GM19023 (cell line): Measurements from ENCODE around the gene MFAP5.
"Not testable (repeated sequence)": the region's sequence is repeated elsewhere in the genome, so short reads cannot be mapped to it uniquely, and the experiment has no call there.

Experiments
- ATAC-seq: cut with Tn5 transposase; IDR thresholded peaks from one replicate; pipeline ENCODE4 v1.9.1; 2021; ENCODE audit warnings: mild to moderate bottlenecking, moderate library complexity; ENCODE audit not compliant: unreplicated experiment

The MFAP5 gene

DNA sequence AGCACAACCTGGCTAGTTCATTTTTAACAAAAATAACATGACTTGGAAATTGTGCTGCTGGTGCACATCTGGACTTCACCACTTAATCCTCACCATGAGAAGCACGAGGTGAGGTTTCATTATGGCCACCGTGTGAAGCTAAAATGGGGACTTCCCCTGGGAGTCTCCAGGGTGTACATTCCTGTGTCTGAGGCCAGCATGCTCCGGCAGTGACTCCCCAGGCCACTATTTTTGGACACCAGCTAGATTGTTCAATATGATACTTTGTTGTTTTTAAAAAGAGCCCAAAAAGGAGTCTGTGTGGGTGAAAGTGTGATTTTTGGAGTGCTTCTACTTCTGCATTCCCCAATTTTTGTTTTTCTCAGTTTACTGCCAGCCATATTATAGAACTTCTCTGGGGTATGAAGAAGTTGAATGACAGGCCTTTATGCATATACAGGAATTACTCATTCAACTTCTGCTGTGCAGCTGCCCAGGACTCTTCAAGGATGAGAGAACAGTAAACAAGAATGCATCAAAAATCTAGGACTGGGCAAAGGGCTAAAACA is 33.1 kb downstream of the MFAP5 start:
- ATAC-seq: peak; percentile 97

DNA sequence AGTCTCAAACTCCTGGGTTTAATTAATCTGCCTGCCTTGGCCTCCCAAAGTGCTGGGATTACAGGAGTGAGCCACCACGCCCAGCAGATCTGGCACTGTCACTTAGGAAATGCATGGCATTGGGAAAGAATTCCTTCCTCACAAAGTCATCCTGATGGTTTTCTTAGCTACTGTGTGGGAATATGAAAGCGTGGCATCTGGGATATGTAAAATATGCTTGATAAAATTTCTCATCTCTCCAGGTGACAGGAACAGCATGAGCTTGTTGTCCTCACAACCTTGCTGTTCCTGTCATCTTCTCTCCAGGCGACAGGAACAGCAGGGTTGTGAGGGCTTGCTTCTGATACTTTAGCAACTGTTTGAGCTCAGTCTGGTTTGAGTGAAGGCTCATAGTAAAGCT is 33.9 kb downstream of the MFAP5 start:
- ATAC-seq: no peak

DNA sequence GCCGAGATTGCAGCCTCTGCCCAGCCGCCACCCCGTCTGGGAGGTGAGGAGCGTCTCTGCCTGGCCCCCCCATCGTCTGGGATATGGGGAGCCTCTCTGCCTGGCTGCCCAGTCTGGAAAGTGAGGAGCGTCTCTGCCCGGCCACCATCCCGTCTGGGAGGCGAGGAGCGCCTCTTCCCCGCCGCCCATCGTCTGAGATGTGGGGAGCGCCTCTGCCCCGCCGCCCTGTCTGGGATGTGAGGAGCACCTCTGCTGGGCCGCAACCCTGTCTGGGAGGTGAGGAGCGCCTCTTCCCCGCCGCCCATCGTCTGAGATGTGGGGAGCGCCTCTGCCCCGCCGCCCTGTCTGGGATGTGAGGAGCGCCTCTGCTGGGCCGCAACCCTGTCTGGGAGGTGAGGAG is 37.9 kb downstream of the MFAP5 start:
- ATAC-seq: not testable (repeated sequence)

DNA sequence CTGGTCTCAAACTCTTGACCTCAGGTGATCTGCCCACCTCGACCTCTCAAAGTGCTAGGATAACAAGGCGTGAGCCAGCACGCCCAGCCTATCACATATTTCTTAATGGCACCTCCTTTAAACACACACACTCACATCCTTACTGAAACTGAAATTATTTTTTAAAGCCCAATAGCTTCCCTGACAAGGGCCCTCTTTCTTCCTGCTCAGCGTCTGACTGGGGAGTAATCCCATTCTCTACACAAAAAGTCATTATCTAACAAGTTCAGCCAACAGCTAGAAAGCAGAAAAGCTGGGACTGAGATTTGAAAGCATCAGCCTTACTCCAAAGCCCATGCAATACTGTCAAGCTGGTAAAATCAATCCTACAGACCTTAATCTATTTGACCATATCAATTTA is 40.0 kb downstream of the MFAP5 start:
- ATAC-seq: no peak

DNA sequence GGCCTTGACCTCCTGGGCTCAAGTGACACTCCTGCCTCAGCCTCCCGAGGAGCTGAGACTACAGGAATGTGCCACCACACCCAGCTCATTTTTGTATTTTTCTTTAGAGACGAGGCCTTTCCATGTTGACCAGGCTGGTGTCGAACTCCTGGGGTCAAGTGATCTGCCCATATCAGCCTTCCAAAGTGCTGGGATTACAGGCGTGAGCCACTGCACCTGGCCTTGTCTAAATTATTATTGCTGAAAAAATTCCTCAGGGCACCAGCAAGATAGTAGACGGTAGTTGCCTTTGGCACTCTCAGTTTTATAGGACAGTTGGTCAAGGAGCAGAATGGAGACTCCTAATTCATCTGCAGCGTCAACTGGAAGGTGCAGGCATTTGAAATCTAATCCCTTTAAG is 47.4 kb downstream of the MFAP5 start:
- no peak for ATAC-seq

DNA sequence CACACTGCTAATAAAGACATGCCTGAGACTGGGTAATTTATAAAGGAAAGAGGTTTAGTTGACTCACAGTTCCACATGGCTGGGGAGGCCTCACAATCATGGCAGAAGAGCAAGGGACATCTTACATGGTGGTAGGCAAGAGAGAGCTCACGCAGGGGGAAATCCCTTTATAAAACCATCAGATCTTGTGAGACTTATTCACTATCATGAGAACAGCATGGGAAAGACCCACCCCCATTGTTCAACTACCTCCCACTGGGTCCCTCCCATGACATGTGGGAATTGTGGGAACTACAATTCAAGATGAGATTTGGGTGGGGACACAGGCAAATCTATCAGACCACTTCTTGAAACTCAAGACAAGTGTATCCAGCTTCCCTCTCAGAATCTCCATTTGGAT is 48.7 kb downstream of the MFAP5 start:
- not testable (repeated sequence) for ATAC-seq

DNA sequence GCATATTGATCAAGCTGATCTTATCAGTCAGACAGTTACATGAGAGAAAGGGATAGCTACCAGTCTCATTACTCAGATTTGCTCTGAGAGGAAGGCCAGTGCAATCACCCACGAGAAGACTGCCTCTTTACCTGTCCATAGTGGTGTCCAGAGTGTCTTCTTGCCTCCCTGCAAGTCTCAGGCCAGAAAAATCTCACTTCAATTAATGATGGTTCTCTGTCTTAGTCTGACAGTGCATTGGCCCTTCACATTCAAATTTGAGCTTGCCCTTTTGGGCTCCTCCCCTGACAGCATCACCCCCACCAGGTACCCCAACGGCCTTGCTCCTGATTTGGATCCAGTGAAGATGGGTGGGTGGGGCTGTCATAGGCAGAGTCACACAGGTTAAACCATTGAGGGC is 50.0 kb downstream of the MFAP5 start, which contains the start of gene AICDA:
Gene AICDA (minus strand): TSS at position 231 of the 400 bp plus-strand sequence. CDS start 92 bp downstream, at position 139.
- ATAC-seq: peak; percentile 36

DNA sequence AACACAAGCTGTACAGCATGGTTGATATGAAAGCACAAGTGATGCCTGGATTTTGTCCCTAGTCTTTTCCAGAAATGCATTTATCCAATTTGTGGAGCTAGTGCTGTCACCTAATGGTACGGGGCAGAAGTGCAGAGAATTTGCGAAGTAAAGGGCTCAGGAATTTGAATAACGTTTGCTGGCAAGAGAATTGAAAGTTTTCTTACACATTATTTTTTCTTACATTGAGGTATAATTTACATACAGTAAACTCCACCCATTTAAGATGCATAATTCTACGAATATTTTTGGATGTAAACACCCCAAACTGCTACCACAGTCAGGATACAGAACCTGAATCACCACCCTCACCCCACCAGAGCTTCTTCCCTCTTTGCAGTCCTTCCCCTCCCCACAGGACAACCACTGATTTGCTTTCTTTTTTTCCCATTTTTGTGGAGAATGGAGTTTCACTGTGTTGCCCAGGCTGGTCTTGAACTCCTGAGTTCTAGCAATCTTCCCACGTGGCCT is 53.5 kb downstream of the MFAP5 start:
- ATAC-seq: no peak

DNA sequence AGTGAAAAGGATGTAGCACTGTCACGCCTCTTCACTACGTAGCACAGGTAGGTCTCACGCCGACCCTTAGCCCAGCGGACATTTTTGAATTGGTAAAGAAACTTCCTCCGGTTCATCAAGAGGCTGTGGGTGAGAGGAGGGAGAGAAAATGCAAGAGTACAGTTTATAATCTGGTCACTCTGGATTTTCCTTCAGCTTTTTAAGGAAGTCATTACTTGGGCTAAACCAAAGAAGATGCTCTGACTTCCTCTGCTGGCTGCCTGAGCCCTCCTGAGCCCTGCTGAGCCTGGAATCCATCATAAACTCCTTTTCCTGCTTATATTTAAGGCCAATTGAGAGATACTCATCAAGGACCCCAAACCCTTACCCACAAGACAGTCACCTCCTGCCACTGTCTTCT is 55.7 kb downstream of the MFAP5 start:
- ATAC-seq: no peak

DNA sequence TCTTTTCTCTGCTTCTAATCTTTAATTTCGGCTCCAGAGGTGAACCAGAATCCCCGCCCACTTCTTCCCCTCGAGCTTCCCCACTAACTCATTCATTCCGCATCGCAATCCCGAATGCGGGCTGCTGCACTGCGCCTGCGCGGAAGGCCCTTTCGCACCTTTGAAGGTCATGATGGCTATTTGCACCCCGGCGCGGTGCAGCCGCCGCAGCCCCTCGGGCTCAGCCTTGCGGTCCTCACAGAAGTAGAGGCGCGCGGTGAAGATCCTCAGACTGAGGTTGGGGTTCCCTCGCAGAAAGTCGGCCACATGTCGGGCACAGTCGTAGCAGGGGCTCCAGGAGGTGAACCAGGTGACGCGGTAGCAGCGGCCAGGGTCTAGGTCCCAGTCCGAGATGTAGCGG is 57.6 kb downstream of the MFAP5 start:
- no peak for ATAC-seq

DNA sequence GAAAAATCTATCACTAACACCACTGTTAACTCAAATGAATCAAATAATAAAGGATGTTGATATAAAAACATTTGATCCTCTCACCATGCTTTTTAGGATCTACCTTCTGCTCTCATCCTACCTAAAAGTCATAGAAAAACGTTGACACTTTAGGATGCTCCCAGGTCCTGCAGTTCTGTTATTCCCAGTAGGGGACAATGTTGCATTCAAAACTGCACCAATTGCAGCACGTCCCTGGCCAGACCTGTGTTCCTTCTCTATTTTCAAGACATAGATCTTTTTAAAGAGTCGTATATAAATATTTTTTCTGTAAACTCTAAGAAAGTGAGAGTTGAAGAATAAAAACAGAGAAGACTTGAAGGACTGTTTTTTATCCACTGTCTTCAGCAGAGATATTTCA is 58.8 kb downstream of the MFAP5 start:
- ATAC-seq: no peak

DNA sequence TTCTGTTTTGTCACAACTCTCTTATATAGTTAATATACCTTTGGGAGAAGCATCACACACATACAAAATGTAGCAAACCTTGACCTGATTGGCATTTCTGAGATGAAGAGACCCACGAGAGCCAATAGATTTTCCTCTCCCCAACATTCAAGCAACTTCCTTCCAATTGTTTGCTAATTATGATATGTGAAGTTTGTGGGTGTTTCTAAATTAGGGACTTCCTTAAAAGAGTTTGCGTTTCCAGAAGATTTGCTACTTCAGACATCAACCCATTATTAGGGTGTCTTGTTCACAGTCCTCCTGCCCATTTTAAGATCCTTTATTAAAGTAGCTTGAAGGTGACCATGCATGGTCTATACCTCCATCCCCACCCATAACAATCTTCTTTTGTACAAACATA is 59.3 kb downstream of the MFAP5 start:
- no peak for ATAC-seq

DNA sequence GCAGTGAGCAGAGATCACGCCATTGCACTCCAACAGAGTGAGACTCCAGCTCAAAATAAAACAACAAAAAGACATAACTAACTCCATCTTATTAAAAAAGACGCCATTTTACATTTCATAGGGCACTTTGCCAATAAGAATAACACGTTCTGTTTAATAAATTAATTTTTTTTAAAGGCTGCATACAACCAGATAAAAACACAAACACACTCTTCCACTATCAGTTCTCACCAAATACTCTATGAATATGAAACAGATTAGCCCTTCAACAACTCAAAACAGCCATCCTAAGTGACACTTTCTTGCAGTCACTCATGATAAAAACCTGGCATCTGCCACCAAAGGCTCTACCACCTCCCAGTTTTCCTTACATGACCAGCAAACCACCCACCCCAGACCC is 66.1 kb downstream of the MFAP5 start:
- ATAC-seq: no peak
